Daoy (cell line): ENCODE results near the gene SBF2. TPM values are rescaled to one million over a fixed set of nuclear protein-coding genes. Genes with fewer than 3 reads are reported as not detected.

ENCODE experiments used
- DNase-seq: peaks from one replicate; pipeline ENCODE4 v3.0.0-alpha.2; 2015; ENCODE audit warnings: low read depth
- total RNA-seq: library from RNA; depleted of rRNA; stranded (reverse); fragments of >200 nt; shearing (Covaris generic); gene quantifications from 2 replicates; pipeline ENCODE4 v1.2.3, GENCODE V29; 2014

SBF2 gene
- total RNA-seq, 1 experiment from 2014 or later = 23.4 TPM

- DNase-seq = no peak
Observed at GRCh38 chr11:9817191-9817590, 476.8 kb downstream of the SBF2 start.

- peak; percentile 69 for DNase-seq
Observed at GRCh38 chr11:9815486-9816136, 478.4 kb downstream of the SBF2 start.

GRCh38 chr11:9814108-9814507, 479.9 kb downstream of the SBF2 start:
- no peak for DNase-seq

- no peak for DNase-seq
Observed at GRCh38 chr11:9808943-9809342, 485.1 kb downstream of the SBF2 start.

- no peak for DNase-seq
Observed at GRCh38 chr11:9806946-9807687, 486.9 kb downstream of the SBF2 start.

GRCh38 chr11:9804419-9804902, 489.6 kb downstream of the SBF2 start:
- DNase-seq = no peak

- no peak for DNase-seq
Observed at GRCh38 chr11:9803685-9804418, 490.2 kb downstream of the SBF2 start.

- DNase-seq = no peak
Observed at GRCh38 chr11:9802291-9802861, 491.6 kb downstream of the SBF2 start.

- DNase-seq = no peak
Observed at GRCh38 chr11:9799886-9800285, 494.1 kb downstream of the SBF2 start.

- no peak for DNase-seq
Observed at GRCh38 chr11:9797300-9797699, 496.7 kb downstream of the SBF2 start.

- DNase-seq = no peak
Observed at GRCh38 chr11:9796854-9797253, 497.2 kb downstream of the SBF2 start.

- no peak for DNase-seq
Observed at GRCh38 chr11:9796266-9796665, 497.8 kb downstream of the SBF2 start.

GRCh38 chr11:9790703-9791102, 503.3 kb downstream of the SBF2 start:
- DNase-seq = no peak

GRCh38 chr11:9789910-9790309, 504.1 kb downstream of the SBF2 start:
- DNase-seq = no peak

GRCh38 chr11:9787981-9788521, 506.0 kb downstream of the SBF2 start:
- DNase-seq = peak; percentile 79

- DNase-seq = no peak
Observed at GRCh38 chr11:9787260-9787659, 506.8 kb downstream of the SBF2 start.

GRCh38 chr11:9784602-9785315, 509.3 kb downstream of the SBF2 start:
- DNase-seq = no peak

GRCh38 chr11:9783986-9784385, 510.0 kb downstream of the SBF2 start:
- no peak for DNase-seq

GRCh38 chr11:9780929-9781328, 513.1 kb downstream of the SBF2 start:
- no peak for DNase-seq

GRCh38 chr11:9777525-9777924, 516.5 kb downstream of the SBF2 start:
- no peak for DNase-seq

GRCh38 chr11:9777066-9777465, 517.0 kb downstream of the SBF2 start:
- DNase-seq = no peak
